ENCODE data around the gene PDE3A. TPM values are rescaled to one million over a fixed set of nuclear protein-coding genes. Genes with fewer than 3 reads are reported as not detected.

The PDE3A gene
- total RNA-seq, 4 donors from 2014 or later: 7.7 to 75.8 (median 18.7) TPM

DNA sequence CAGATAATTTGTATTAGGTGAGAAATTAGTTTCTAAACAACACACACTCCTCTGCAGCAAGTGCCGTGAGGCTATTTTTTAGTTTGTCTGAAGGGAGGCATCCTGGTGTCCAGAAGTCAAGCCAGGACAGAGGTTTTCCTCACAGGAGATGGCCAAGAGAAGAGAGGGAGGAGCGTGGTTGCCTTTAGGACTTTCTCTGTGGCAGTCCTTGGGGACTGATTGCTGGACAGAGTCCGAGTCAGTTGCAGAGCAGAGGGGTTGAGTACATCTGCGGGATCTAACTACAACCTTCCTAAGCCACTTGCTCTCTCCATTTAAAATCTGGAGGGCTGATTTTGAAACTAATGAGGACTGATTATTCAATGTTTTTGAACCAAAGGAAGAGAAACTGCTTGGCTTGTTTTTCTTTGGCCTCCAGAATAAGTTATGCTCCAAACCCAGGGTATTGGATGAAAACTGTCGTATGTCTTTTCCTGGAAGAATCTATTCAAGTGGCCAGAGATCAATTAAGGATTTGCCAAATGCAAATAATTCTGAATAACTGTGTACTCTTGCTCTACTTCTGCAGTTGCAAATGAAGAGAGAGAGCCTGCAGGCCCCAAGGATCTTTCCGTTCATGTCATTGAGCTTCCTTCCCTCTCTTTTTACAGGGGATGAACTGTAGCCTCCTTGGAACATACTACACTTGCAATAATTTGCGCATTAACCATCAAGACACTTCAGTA lies 328.0 kb downstream of the PDE3A start:
- DNase-seq: peak in 1 of 2 donors; percentile 20
- intact Hi-C loops (cut with DNase I; ENCODE audit: low total_unique reads): no loop called here
- Histone ChIP-seq H3K27me3 (no peaks in the 10 kb centered on the region), H3K4me1 (no peaks in the 10 kb centered on the region), H3K9me3 (no peaks in the 10 kb centered on the region), H3K36me3 (no peaks in the 10 kb centered on the region), H3K4me3 (no peak overlapping the region), H3K27ac (no peak overlapping the region)
- TF ChIP-seq, protein P1, sequence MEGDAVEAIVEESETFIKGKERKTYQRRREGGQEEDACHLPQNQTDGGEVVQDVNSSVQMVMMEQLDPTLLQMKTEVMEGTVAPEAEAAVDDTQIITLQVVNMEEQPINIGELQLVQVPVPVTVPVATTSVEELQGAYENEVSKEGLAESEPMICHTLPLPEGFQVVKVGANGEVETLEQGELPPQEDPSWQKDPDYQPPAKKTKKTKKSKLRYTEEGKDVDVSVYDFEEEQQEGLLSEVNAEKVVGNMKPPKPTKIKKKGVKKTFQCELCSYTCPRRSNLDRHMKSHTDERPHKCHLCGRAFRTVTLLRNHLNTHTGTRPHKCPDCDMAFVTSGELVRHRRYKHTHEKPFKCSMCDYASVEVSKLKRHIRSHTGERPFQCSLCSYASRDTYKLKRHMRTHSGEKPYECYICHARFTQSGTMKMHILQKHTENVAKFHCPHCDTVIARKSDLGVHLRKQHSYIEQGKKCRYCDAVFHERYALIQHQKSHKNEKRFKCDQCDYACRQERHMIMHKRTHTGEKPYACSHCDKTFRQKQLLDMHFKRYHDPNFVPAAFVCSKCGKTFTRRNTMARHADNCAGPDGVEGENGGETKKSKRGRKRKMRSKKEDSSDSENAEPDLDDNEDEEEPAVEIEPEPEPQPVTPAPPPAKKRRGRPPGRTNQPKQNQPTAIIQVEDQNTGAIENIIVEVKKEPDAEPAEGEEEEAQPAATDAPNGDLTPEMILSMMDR (IDR thresholded peaks at IDR 0.05): no peak
- TF ChIP-seq POLR2A (IDR thresholded peaks at IDR 0.05): no peak

DNA sequence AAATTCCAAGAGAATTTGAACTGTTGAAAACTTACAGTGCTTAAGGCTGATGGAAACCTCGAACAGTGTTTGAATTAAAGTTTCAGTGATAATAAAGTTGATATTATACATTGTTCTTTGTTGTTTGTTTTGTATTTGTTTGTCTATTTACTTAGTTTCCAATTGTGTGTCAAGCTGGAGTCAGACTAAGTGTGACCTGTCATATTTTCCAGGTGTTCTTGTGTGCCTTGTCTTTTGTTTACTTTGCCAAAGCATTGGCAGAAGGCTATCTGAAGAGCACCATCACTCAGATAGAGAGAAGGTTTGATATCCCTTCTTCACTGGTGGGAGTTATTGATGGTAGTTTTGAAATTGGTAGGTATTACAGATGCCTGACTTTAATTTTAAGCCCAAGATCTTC lies 332.8 kb downstream of the PDE3A start:
- Histone ChIP-seq H3K27me3 (no peaks in the 10 kb centered on the region), H3K27ac (no peak overlapping the region), H3K4me1 (no peaks in the 10 kb centered on the region), H3K4me3 (no peak overlapping the region), H3K36me3 (no peaks in the 10 kb centered on the region), H3K9me3 (no peaks in the 10 kb centered on the region)
- DNase-seq: no peak
- intact Hi-C loops (cut with DNase I; ENCODE audit: low total_unique reads): no loop called here
- TF ChIP-seq POLR2A (IDR thresholded peaks at IDR 0.05): no peak
- TF ChIP-seq, protein P1 (IDR thresholded peaks at IDR 0.05): no peak

DNA sequence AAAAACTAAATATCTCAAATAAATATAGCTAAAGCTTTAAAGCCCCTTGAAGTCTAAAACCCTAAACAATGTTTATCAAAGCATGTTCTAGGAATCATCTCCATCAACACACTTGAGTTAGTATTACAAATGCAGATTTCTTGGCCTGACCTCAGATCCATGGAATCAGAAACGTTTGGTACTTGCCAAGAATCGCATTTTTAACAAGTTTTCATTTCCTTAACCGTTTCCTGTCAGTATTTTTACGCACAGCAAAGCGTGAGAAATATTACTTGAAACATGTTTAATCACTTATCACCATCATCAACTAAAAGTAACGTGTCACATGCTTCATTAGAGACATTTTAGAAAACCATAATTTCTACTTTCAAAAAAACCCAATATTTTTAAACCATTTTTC lies 336.5 kb downstream of the PDE3A start:
- no peaks in the 10 kb centered on the region for H3K4me1 ChIP-seq
- intact Hi-C loops (cut with DNase I; ENCODE audit: low total_unique reads): no loop called here
- no peak overlapping the region for H3K27ac ChIP-seq
- no peak overlapping the region for H3K4me3 ChIP-seq
- H3K27me3 ChIP-seq: no peaks in the 10 kb centered on the region
- no peaks in the 10 kb centered on the region for H3K36me3 ChIP-seq
- TF ChIP-seq POLR2A (IDR thresholded peaks at IDR 0.05): no peak
- TF ChIP-seq, protein P1 (IDR thresholded peaks at IDR 0.05): no peak
- no peak for DNase-seq
- H3K9me3 ChIP-seq: no peaks in the 10 kb centered on the region

DNA sequence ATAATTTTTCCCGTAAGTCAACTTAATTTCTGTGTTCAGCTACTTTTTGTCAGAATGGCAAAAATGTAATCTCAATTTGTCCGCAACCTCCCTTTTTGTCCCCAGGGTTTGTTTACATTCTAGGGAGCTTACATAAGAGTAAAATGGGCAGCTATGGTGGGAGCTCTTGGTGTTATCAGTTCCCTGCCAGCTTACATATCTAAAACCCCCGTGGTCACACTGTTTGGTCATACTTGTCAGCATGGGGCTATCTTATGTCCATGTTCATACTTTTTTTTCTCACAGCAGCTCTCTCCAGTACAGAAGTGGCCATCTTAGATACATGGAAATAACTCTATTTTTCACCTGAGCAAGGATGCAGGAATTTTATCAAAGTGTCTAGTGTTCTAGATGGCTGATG lies 343.5 kb downstream of the PDE3A start:
- no peak overlapping the region for H3K4me3 ChIP-seq
- no peaks in the 10 kb centered on the region for H3K27me3 ChIP-seq
- DNase-seq: no peak
- intact Hi-C loops (cut with DNase I; ENCODE audit: low total_unique reads): no loop called here
- TF ChIP-seq, protein P1 (IDR thresholded peaks at IDR 0.05): no peak
- TF ChIP-seq POLR2A (IDR thresholded peaks at IDR 0.05): no peak
- no peak overlapping the region for H3K27ac ChIP-seq
- H3K36me3 ChIP-seq: no peaks in the 10 kb centered on the region
- no peaks in the 10 kb centered on the region for H3K9me3 ChIP-seq
- no peaks in the 10 kb centered on the region for H3K4me1 ChIP-seq

DNA sequence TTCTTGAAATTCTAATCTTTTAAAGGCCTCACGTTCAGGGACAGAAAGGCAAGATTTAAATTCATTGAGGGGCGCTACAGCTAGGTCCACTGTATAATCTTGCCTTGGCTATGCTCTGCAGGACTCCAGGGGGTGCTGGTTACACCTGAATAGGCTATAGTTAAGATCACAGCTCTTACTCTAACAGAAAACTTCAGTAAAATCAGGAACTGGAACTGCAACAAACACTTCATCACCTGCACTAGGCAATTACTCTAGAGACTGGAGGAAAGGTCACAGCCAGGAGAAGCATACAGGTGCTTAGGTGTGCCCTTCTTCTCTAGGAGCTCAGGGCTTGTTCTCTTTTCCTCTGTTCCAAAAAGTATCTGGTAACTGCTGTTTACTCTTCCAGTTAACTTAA lies 347.7 kb downstream of the PDE3A start:
- Histone ChIP-seq H3K4me3 (no peak overlapping the region), H3K4me1 (no peaks in the 10 kb centered on the region), H3K36me3 (no peaks in the 10 kb centered on the region), H3K27me3 (no peaks in the 10 kb centered on the region), H3K9me3 (no peaks in the 10 kb centered on the region), H3K27ac (no peak overlapping the region)
- intact Hi-C loops (cut with DNase I; ENCODE audit: low total_unique reads): no loop called here
- TF ChIP-seq, protein P1 (IDR thresholded peaks at IDR 0.05): no peak
- TF ChIP-seq POLR2A (IDR thresholded peaks at IDR 0.05): no peak
- DNase-seq: no peak
